ENCODE results near the gene GALNT14.

DNA sequence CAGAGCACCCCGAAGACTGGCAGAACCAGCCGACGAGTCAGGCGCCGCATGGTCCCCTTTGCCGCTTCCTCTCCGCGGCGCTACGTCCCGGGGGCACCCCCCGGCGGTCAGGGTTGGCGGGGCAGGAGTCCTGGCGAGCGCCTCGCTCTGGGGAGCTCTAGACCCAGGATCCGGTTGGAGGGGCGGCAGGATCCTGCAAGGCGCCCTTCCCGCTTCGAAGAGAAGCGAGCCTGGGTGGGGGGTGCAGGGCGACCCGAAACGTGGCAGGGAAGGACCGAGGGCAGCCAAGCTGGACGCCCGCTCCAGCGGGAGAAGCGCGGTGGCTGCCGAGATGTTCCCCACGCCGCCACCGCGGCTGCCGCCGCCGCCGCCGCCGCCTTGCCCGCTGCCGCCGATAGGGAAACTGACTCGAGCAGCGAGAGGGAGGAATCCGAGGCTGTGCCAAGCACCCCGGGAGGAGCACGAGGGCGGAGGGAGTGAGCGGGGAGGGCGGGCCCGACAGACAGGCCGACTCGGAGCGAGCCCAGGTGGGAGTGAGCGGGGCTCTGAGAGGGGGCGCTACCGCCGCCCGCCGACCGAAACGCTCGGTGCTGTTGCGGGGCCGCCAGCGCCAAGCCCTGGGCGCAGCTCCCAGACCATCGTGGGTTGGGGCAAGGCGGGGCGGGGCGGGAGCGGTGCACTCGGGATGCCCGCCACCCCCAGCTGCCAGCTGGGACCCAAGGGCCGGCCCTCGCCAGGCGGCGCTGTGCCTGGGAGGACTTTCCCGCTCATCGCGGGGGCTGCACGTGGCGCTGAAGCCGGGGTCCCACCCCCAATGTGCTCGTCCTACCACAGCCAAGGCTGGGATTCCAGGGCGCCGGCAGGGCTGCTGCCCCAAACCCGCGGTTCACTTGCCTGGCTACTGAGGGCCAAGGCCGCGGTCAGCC lies at the start of gene GALNT14:
- TF ChIP-seq, protein P1, sequence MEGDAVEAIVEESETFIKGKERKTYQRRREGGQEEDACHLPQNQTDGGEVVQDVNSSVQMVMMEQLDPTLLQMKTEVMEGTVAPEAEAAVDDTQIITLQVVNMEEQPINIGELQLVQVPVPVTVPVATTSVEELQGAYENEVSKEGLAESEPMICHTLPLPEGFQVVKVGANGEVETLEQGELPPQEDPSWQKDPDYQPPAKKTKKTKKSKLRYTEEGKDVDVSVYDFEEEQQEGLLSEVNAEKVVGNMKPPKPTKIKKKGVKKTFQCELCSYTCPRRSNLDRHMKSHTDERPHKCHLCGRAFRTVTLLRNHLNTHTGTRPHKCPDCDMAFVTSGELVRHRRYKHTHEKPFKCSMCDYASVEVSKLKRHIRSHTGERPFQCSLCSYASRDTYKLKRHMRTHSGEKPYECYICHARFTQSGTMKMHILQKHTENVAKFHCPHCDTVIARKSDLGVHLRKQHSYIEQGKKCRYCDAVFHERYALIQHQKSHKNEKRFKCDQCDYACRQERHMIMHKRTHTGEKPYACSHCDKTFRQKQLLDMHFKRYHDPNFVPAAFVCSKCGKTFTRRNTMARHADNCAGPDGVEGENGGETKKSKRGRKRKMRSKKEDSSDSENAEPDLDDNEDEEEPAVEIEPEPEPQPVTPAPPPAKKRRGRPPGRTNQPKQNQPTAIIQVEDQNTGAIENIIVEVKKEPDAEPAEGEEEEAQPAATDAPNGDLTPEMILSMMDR (IDR thresholded peaks at IDR 0.05): peak in 1 of 2 donors; percentile 37
- no peak for TF ChIP-seq EP300 (IDR thresholded peaks at IDR 0.05)

All from suprapubic skin (tissue), 3 donors.